Measurements from ENCODE around the gene FHIT. TPM values are rescaled to one million over a fixed set of nuclear protein-coding genes. Genes with fewer than 3 reads are reported as not detected.

Gene FHIT
- total and polyA plus RNA-seq, 5 experiments from 2014 or later, result 11.7 to 32.3 (median 15.5) TPM

DNA sequence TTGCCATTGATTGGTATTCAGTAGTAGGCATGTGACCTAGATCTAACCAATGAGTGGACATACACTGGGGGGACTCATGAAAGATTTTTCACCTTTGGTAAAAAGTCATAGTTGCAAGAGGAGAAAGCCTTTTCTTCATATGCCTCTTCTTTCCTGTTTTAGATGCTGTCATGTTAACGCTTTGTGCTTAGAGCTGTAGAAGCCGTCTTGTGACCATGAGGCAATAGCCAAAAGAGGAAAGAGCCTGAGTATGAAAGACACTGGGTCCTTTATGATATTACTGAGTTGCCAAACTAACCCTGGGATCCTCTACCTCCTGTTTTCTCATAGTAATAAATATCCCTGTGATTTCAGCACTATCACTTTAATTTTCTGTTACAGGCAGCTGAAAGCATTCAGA is 396.0 kb downstream of the FHIT start:
- no peaks in the 10 kb centered on the region for H3K27me3 Mint-ChIP-seq
- ATAC-seq (no peak), DNase-seq (no peak)
- peaks cover 0 to 11% (median 4%) of the 10 kb centered on the region in 3 donors for H3K36me3 Mint-ChIP-seq
- H3K9me3 Mint-ChIP-seq, result peaks cover 0 to 16% (median 2%) of the 10 kb centered on the region in 9 donors
- no peak overlapping the region for H3K27ac Mint-ChIP-seq
- POLR2A ChIA-PET, result no interaction called here
- H3K4me1 Mint-ChIP-seq, result peaks cover 0 to 5% (median 0%) of the 10 kb centered on the region in 4 donors
- no peak overlapping the region for H3K4me3 Mint-ChIP-seq

DNA sequence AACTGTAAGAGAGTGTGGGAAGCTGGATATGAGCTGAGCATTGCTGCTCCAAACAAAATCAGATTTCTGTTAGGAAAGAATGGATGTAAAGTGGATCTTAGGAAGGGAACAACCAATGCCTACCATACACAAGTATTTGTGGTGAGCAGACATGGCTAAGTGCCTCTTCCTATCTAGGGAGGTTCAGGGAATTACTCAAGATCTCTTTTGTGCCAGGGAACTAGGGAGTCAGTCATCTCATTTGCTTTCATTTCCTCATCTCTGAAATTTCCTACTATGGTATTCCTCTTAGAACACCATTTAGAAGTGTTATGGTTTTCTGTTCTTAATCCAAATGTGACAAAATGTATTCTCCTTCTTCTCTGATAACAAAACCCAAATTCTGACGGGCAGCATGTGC is 396.5 kb downstream of the FHIT start:
- no peaks in the 10 kb centered on the region for H3K27me3 Mint-ChIP-seq
- DNase-seq (no peak), ATAC-seq (no peak)
- POLR2A ChIA-PET, result no interaction called here
- no peak overlapping the region for H3K4me3 Mint-ChIP-seq
- H3K27ac Mint-ChIP-seq, result peak overlapping the region in 1 of 10 donors; percentile 11
- peaks cover 0 to 18% (median 2%) of the 10 kb centered on the region in 9 donors for H3K9me3 Mint-ChIP-seq
- H3K4me1 Mint-ChIP-seq, result peaks cover 0 to 5% (median 0%) of the 10 kb centered on the region in 4 donors
- peaks cover 0 to 11% (median 4%) of the 10 kb centered on the region in 3 donors for H3K36me3 Mint-ChIP-seq

DNA sequence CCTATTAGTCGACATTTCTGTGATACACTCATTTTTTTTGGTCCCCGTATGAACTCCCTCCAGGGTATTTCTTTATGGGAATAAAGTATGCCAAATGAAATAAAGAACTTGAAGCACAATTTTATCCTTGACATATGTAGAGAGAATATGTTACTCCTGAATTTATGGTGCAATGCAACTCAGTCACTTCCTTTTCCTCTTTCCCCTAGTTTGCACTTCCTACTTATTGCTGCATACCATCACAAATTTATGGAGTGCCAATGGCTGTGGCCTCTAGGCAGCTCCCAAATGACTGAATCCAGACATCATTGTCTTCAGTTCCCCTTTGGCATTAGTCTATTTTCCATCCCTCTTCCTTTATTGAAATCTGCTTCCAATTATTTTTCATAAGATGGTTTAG is 403.5 kb downstream of the FHIT start:
- H3K9me3 Mint-ChIP-seq, result peaks cover 0 to 9% (median 2%) of the 10 kb centered on the region in 9 donors
- no peak overlapping the region for H3K27ac Mint-ChIP-seq
- POLR2A ChIA-PET, result no interaction called here
- H3K27me3 Mint-ChIP-seq, result no peaks in the 10 kb centered on the region
- peaks cover 0 to 5% (median 4%) of the 10 kb centered on the region in 3 donors for H3K36me3 Mint-ChIP-seq
- H3K4me3 Mint-ChIP-seq, result no peak overlapping the region
- ATAC-seq (no peak), DNase-seq (no peak)
- no peaks in the 10 kb centered on the region for H3K4me1 Mint-ChIP-seq

DNA sequence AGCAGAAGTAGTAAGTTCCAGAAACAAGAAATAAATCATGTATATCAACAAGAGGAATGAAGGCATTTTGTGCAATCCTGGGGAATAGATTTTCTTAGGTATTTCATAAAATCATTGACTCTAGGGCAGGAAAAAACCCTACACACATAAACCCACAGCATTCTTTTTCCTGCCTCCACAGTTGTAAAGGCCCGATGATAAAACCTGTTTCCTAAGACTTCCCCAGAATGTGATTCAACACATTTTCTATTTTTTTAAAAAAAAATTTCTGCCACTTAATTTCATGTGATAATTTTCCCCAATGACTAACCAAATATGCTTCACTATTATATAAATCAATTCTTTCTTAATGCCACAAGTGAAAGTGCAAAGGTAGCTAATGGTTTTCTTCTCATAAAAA is 407.0 kb downstream of the FHIT start:
- Mint-ChIP-seq H3K9me3 (no peaks in the 10 kb centered on the region), H3K27ac (no peak overlapping the region), H3K27me3 (no peaks in the 10 kb centered on the region), H3K4me3 (no peak overlapping the region), H3K4me1 (no peaks in the 10 kb centered on the region), H3K36me3 (no peaks in the 10 kb centered on the region)
- DNase-seq, result no peak
- no peak for ATAC-seq
- POLR2A ChIA-PET, result no interaction called here

DNA sequence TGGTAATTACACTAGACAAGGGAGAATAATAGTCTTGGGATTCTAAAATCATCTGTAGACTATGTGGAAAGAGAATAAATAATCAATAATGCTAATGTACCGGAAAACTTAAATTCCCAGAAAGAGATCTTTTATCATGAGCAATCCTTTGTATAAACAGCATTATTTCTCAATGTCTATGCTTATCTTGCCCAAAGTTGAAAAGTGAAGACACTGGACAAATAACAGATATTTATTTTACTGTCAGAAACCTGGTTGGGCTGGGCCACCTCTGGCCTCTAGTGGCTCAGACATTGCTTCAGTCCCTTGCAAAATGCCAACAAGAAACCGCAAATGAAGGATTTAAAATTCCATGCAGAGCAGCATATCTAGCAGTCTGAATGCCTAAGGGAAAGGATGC is 409.9 kb downstream of the FHIT start:
- ATAC-seq, result no peak
- H3K27ac Mint-ChIP-seq, result no peak overlapping the region
- H3K27me3 Mint-ChIP-seq, result no peaks in the 10 kb centered on the region
- no peak overlapping the region for H3K4me3 Mint-ChIP-seq
- no peak for DNase-seq
- H3K4me1 Mint-ChIP-seq, result no peaks in the 10 kb centered on the region
- H3K36me3 Mint-ChIP-seq, result peaks cover 0 to 2% (median 0%) of the 10 kb centered on the region in 3 donors
- POLR2A ChIA-PET, result no interaction called here
- H3K9me3 Mint-ChIP-seq, result no peaks in the 10 kb centered on the region

DNA sequence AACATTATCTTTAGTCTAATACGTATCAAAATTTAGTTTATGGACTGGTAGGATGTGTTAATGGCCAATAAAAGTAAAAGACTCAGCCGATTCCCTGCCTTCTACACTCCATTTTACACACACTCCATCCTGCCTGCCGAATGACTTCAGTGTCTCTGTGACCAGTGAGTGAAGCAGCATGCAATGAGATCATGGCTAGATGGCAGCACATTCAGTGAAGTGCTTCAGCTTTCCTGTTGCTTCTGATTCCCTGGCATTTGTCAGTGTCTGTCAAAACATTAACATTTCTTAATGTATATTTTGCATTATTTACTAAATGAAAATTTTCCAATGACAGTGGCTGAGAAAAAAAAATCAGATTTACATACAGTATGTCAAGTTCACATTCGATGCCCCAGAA is 412.0 kb downstream of the FHIT start:
- no peaks in the 10 kb centered on the region for H3K9me3 Mint-ChIP-seq
- H3K4me3 Mint-ChIP-seq, result no peak overlapping the region
- POLR2A ChIA-PET, result no interaction called here
- no peak for DNase-seq
- no peak overlapping the region for H3K27ac Mint-ChIP-seq
- no peak for ATAC-seq
- no peaks in the 10 kb centered on the region for H3K27me3 Mint-ChIP-seq
- H3K4me1 Mint-ChIP-seq, result no peaks in the 10 kb centered on the region
- H3K36me3 Mint-ChIP-seq, result peaks cover 0 to 2% (median 0%) of the 10 kb centered on the region in 3 donors

DNA sequence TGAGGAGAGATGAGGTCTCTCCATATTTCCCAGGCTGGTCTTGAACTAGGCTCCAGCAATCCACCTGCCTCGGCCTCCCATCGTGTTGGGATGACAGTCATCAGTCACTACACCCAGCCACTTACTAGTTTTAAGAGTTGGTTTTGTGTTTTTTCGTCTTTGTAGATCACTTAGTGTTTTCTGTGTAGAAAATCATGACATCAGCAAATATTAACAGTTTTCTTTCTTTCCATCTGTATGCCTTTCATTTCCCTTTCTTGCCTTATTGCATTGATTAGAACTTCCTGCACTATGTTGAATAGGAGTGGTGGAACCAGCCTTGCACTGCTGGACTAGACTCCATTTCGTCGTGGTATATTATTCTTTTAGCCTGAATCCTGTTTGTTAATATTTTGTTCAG is 415.5 kb downstream of the FHIT start:
- no peak overlapping the region for H3K4me3 Mint-ChIP-seq
- ATAC-seq (no peak), DNase-seq (no peak)
- H3K36me3 Mint-ChIP-seq, result peaks cover 0 to 2% (median 0%) of the 10 kb centered on the region in 3 donors
- H3K9me3 Mint-ChIP-seq, result peaks cover 0 to 9% (median 0%) of the 10 kb centered on the region in 9 donors
- POLR2A ChIA-PET, result no interaction called here
- H3K27me3 Mint-ChIP-seq, result no peaks in the 10 kb centered on the region
- H3K27ac Mint-ChIP-seq, result peak overlapping the region in 1 of 10 donors; percentile 27
- no peaks in the 10 kb centered on the region for H3K4me1 Mint-ChIP-seq

DNA sequence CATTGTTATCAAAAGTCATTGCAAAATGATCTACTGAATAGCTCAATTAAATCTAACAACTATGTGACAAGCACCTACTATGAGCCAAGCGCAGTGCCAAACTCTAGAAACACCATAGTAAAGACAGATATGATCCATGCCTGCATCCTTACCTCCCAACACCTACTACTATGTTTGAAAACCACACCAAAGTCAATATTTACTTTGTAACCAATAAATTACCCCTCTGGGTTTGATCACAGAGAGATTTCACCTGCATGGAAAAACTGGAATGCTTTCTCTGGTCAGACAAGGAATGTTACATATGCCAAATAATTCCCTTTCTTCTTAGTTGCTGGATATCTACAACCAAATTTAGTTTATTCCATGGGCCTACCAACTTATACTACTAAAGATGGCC is 422.2 kb downstream of the FHIT start:
- Mint-ChIP-seq H3K4me1 (no peaks in the 10 kb centered on the region), H3K36me3 (peaks cover 0 to 8% (median 5%) of the 10 kb centered on the region in 3 donors), H3K27ac (no peak overlapping the region), H3K4me3 (no peak overlapping the region), H3K9me3 (peaks cover 2 to 10% (median 8%) of the 10 kb centered on the region in 9 donors), H3K27me3 (peaks cover 0 to 2% (median 0%) of the 10 kb centered on the region in 5 donors)
- DNase-seq, result no peak
- ATAC-seq, result no peak
- POLR2A ChIA-PET, result no interaction called here

DNA sequence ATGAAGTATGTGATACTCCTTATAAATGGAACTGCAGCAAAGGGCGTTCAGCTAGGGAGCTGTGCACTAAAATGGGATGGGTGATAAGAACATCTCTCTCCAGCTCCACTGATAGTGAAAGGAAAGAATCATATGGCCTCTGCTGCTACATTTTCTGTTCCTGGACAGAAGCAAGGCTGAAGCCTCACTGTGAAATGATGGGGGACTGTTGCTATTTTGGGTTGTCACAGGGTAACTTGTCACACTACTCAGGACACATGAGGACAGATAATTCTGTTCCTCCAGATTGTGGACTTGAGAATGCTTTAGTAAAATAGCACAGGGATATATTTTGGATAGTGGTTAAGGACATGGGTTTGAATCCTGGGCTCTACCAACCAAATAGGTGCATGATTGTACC is 423.6 kb downstream of the FHIT start:
- Mint-ChIP-seq H3K36me3 (peaks cover 0 to 20% (median 5%) of the 10 kb centered on the region in 3 donors), H3K4me3 (no peak overlapping the region), H3K9me3 (peaks cover 0 to 19% (median 11%) of the 10 kb centered on the region in 9 donors), H3K4me1 (peaks cover 0 to 2% (median 0%) of the 10 kb centered on the region in 4 donors), H3K27me3 (peaks cover 0 to 2% (median 0%) of the 10 kb centered on the region in 5 donors), H3K27ac (no peak overlapping the region)
- no peak for ATAC-seq
- POLR2A ChIA-PET, result no interaction called here
- no peak for DNase-seq

DNA sequence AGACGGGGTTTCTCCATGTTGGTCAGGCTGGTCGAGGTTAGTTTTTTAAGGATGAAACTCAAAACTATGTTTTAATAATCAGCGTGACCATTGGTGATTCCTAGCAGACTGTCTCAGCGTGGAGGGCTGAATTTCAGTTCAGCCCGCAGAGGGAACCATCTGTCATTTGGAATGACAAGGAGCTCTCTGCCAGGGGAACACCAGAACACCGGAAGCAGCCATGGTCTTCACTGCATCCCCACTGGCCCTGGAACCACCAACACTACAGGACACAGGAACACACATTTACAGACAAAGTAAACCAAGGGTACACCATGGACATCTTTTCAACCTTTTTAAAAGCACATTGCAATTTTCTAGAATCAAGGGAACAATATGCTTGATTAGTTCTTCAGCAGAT is 424.7 kb downstream of the FHIT start:
- Mint-ChIP-seq H3K27ac (no peak overlapping the region), H3K27me3 (peaks cover 0 to 2% (median 0%) of the 10 kb centered on the region in 5 donors), H3K9me3 (peaks cover 0 to 19% (median 11%) of the 10 kb centered on the region in 9 donors), H3K36me3 (peaks cover 0 to 28% (median 12%) of the 10 kb centered on the region in 3 donors), H3K4me3 (no peak overlapping the region), H3K4me1 (peaks cover 0 to 2% (median 0%) of the 10 kb centered on the region in 4 donors)
- DNase-seq, result no peak
- ATAC-seq, result no peak
- POLR2A ChIA-PET, result no interaction called here

DNA sequence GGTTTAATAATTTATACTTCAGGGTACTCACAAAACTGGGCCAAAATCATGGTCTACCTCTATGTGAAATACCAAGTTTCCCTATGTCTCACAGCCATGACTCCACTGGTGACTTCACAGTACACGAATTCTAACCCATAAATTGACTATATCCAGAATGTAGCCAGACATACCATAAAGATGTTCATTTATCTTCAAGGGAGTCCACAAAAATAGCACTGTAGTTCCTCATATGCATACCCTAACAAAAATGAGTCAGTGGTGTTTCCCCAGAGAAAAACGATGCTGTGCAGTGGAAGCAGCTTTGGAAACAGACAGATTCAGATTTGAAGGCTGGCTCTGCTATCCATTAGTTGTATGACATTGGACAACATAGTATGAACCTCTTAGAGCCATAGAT is 438.8 kb downstream of the FHIT start:
- DNase-seq, result no peak
- no peak for ATAC-seq
- no peak overlapping the region for H3K4me3 Mint-ChIP-seq
- POLR2A ChIA-PET, result no interaction called here
- no peak overlapping the region for H3K27ac Mint-ChIP-seq
- H3K27me3 Mint-ChIP-seq, result no peaks in the 10 kb centered on the region
- H3K4me1 Mint-ChIP-seq, result no peaks in the 10 kb centered on the region
- peaks cover 0 to 10% (median 5%) of the 10 kb centered on the region in 3 donors for H3K36me3 Mint-ChIP-seq
- peaks cover 0 to 21% (median 13%) of the 10 kb centered on the region in 9 donors for H3K9me3 Mint-ChIP-seq

DNA sequence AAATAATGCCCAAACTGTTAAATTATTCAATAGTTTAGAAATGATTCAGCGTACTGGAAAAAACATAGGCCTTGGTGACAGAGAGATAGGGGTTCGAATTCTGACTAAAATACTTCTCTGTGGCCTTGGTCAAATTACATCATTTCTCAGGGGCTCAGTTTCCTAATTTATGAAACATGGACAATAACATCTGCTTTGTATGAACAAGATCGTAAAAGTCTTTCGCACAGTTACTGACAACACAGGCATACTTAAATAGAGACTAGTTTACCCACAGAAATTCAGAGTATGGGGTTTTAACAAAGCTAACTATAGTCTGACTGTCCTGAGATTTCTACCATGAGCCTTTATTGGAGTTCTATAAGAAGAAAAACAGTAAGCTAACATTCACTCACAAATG is 440.4 kb downstream of the FHIT start:
- H3K4me3 Mint-ChIP-seq, result no peak overlapping the region
- ATAC-seq, result no peak
- no peaks in the 10 kb centered on the region for H3K4me1 Mint-ChIP-seq
- POLR2A ChIA-PET, result interaction anchor here (0.6 kb wide), 1 partner anchor 393 kb away, joined by 3 read pairs; no protein-coding TSS in a partner anchor
- H3K36me3 Mint-ChIP-seq, result no peaks in the 10 kb centered on the region
- DNase-seq, result no peak
- H3K27me3 Mint-ChIP-seq, result no peaks in the 10 kb centered on the region
- H3K9me3 Mint-ChIP-seq, result peaks cover 0 to 5% (median 0%) of the 10 kb centered on the region in 9 donors
- H3K27ac Mint-ChIP-seq, result no peak overlapping the region

DNA sequence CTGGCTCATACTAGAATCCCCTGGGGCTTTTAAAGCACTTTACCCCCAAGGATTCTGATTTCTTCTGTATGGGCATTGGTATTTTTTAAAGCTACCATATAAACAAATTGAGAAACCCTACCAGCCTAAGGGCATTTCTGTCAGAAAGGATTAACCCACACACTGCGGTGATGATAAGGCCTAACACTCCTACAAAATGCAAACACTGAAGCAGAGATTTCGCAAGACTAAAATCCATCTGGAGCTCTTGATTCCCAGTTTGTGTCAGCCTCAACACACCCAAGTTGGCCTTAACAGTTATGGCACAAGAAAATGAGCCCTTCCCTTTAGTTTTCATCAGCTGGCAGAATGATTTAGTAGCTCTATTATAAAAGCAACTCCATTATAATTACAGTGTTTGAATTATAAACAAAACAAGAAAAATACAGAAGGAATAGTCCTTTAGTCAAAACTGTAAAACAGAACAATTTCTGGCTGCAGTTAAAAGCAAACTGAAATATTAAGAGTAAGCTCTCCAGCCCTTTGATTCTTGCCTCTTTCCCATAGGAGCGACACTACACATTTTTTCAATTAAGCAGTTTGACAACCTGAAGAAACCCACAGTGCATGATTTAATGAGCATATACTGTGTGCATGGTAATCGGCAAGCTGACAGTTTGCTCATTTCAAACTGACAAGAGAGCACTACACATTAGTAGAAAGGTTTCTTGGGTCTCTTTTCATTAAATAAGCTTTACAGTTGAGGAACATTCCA is 441.2 kb downstream of the FHIT start:
- H3K36me3 Mint-ChIP-seq, result no peaks in the 10 kb centered on the region
- no peaks in the 10 kb centered on the region for H3K27me3 Mint-ChIP-seq
- H3K9me3 Mint-ChIP-seq, result peaks cover 0 to 3% (median 0%) of the 10 kb centered on the region in 9 donors
- H3K4me3 Mint-ChIP-seq, result no peak overlapping the region
- H3K27ac Mint-ChIP-seq, result no peak overlapping the region
- no peaks in the 10 kb centered on the region for H3K4me1 Mint-ChIP-seq
- ATAC-seq, result no peak
- POLR2A ChIA-PET, result interaction anchor here (0.6 kb wide), 1 partner anchor 1870 kb away, joined by 4 read pairs; no protein-coding TSS in a partner anchor
- no peak for DNase-seq

Measured in naive thymus-derived CD8-positive, alpha-beta T cell (primary cell).